Measurements from ENCODE around the gene DYNLT1.

DYNLT1 gene

DNA sequence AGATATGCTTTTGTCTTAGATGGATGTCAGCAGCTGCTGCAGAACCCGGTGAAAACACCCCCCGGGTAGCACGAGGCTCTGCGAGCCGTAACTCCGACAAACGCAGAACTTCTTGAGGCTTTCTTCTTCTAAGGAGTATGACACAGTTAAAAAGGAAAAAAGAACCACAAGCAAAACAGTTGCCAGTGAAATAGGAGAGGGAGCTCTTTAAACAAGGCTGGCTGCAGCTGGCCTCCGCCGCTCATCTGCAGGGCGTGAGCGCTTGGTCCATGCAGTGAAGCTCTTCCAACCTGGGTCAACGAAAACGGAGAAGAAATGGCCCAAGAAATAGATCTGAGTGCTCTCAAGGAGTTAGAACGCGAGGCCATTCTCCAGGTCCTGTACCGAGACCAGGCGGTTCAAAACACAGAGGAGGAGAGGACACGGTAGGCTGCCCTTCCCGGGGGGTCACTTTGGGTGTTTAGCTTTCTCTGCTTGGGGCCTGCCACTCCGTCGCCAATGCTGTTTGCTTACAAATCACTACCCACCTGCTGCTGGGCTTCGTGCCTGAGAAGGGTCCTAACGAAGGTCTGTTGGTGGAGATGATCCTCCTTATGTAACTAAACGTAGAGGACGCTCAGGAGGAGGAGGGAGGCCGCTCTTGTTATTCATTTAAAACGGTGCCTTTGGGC lies 18.5 kb upstream of the DYNLT1 start:
- H3K9me3 ChIP-seq (replicated peaks in 1 of 2; ENCODE audit: control insufficient read depth in 2 of 2, insufficient read depth in 1 of 2, low read depth in 1 of 2, low read length in 2 of 2), result no peaks in the 10 kb centered on the region
- no peak overlapping the region for H3K4ac ChIP-seq (ENCODE audit: low read length)
- H3K14ac ChIP-seq (ENCODE audit: low read length), result no peak overlapping the region
- no peak overlapping the region for H3K4me3 ChIP-seq (ENCODE audit: low read length in 2 of 2)
- no peak overlapping the region for H2BK15ac ChIP-seq (ENCODE audit: low read length)
- WGBS, 2 donors (ENCODE audit: extremely low coverage in 2 of 2, insufficient read length in 2 of 2, insufficient replicate concordance in 1 of 2), result no CpG with 5 or more reads among the region's 27 CpGs
- H2BK5ac ChIP-seq (ENCODE audit: low read length), result no peak overlapping the region
- DNase-seq (ENCODE audit: low spot score), result no peak
- H2BK120ac ChIP-seq (ENCODE audit: low read depth, low read length), result no peak overlapping the region
- H3K9ac ChIP-seq (ENCODE audit: low read depth, low read length, poor library complexity), result no peak overlapping the region
- no peak overlapping the region for H2AK5ac ChIP-seq (ENCODE audit: low read depth, low read length)
- no peak overlapping the region for H3K23ac ChIP-seq (ENCODE audit: low read depth, low read length, poor library complexity)
- no peak overlapping the region for H4K91ac ChIP-seq (ENCODE audit: low read depth, low read length, poor library complexity)
- peaks cover 0 to 67% (median 0%) of the 10 kb centered on the region in 3 experiments for H3K27me3 ChIP-seq (ENCODE audit: control insufficient read depth in 3 of 3, insufficient read depth in 3 of 3, low read depth in 1 of 3, low read length in 3 of 3)
- H2AFZ ChIP-seq (ENCODE audit: low read length), result peak overlapping the region; percentile 63
- no peak overlapping the region for H2BK12ac ChIP-seq (ENCODE audit: low read length)
- H3K27ac ChIP-seq (replicated peaks; ENCODE audit: low read length), result no peak overlapping the region
- H3K79me1 ChIP-seq (ENCODE audit: low read depth, low read length), result no peaks in the 10 kb centered on the region
- no peak overlapping the region for H3K18ac ChIP-seq (ENCODE audit: low read length)
- H3K4me2 ChIP-seq (ENCODE audit: insufficient read depth, low read length, poor library complexity, severe bottlenecking), result no peak overlapping the region
- H4K8ac ChIP-seq (ENCODE audit: low read depth, low read length), result no peak overlapping the region
- no peaks in the 10 kb centered on the region for H3K36me3 ChIP-seq (replicated peaks in 1 of 2; ENCODE audit: control insufficient read depth in 2 of 2, insufficient read depth in 2 of 2, low read length in 2 of 2)
- peaks cover 0 to 7% of the 10 kb centered on the region in 2 donors for H3K4me1 ChIP-seq (ENCODE audit: control insufficient read depth in 2 of 2, insufficient read depth in 1 of 2, low read depth in 1 of 2, low read length in 2 of 2)

DNA sequence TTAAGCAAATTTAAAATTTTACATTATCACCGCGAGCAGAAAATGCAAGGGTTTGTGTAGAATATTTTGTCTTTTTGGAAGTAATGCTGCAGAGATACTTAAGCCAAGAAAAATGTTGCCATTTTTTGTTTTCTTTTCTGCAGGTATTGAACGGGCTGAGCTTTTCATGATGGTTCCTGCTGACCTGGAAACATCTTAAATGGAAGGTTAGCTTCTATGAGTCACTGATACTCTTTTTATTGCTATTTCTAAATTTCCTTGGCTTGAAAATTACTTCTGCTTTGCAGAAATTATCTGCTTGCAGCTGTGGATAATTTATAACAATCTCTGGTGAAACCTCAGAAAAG lies 18.0 kb upstream of the DYNLT1 start:
- no peak overlapping the region for H4K91ac ChIP-seq (ENCODE audit: low read depth, low read length, poor library complexity)
- H2BK15ac ChIP-seq (ENCODE audit: low read length), result no peak overlapping the region
- no peaks in the 10 kb centered on the region for H3K79me1 ChIP-seq (ENCODE audit: low read depth, low read length)
- no peak overlapping the region for H3K4me3 ChIP-seq (ENCODE audit: low read length in 2 of 2)
- H4K8ac ChIP-seq (ENCODE audit: low read depth, low read length), result no peak overlapping the region
- no peak overlapping the region for H3K4me2 ChIP-seq (ENCODE audit: insufficient read depth, low read length, poor library complexity, severe bottlenecking)
- no CpG with 5 or more reads among the region's 3 CpGs for WGBS, 2 donors (ENCODE audit: extremely low coverage in 2 of 2, insufficient read length in 2 of 2, insufficient replicate concordance in 1 of 2)
- no peaks in the 10 kb centered on the region for H3K36me3 ChIP-seq (replicated peaks in 1 of 2; ENCODE audit: control insufficient read depth in 2 of 2, insufficient read depth in 2 of 2, low read length in 2 of 2)
- H3K23ac ChIP-seq (ENCODE audit: low read depth, low read length, poor library complexity), result no peak overlapping the region
- H3K18ac ChIP-seq (ENCODE audit: low read length), result no peak overlapping the region
- peaks cover 0 to 7% of the 10 kb centered on the region in 2 donors for H3K4me1 ChIP-seq (ENCODE audit: control insufficient read depth in 2 of 2, insufficient read depth in 1 of 2, low read depth in 1 of 2, low read length in 2 of 2)
- H3K9ac ChIP-seq (ENCODE audit: low read depth, low read length, poor library complexity), result no peak overlapping the region
- H2AK5ac ChIP-seq (ENCODE audit: low read depth, low read length), result no peak overlapping the region
- no peak overlapping the region for H3K4ac ChIP-seq (ENCODE audit: low read length)
- no peak overlapping the region for H2AFZ ChIP-seq (ENCODE audit: low read length)
- no peak for DNase-seq (ENCODE audit: low spot score)
- H3K27ac ChIP-seq (replicated peaks; ENCODE audit: low read length), result no peak overlapping the region
- H2BK12ac ChIP-seq (ENCODE audit: low read length), result no peak overlapping the region
- no peaks in the 10 kb centered on the region for H3K9me3 ChIP-seq (replicated peaks in 1 of 2; ENCODE audit: control insufficient read depth in 2 of 2, insufficient read depth in 1 of 2, low read depth in 1 of 2, low read length in 2 of 2)
- H3K27me3 ChIP-seq (ENCODE audit: control insufficient read depth in 3 of 3, insufficient read depth in 3 of 3, low read depth in 1 of 3, low read length in 3 of 3), result peaks cover 0 to 63% (median 0%) of the 10 kb centered on the region in 3 experiments
- H2BK120ac ChIP-seq (ENCODE audit: low read depth, low read length), result no peak overlapping the region
- no peak overlapping the region for H3K14ac ChIP-seq (ENCODE audit: low read length)
- H2BK5ac ChIP-seq (ENCODE audit: low read length), result no peak overlapping the region

DNA sequence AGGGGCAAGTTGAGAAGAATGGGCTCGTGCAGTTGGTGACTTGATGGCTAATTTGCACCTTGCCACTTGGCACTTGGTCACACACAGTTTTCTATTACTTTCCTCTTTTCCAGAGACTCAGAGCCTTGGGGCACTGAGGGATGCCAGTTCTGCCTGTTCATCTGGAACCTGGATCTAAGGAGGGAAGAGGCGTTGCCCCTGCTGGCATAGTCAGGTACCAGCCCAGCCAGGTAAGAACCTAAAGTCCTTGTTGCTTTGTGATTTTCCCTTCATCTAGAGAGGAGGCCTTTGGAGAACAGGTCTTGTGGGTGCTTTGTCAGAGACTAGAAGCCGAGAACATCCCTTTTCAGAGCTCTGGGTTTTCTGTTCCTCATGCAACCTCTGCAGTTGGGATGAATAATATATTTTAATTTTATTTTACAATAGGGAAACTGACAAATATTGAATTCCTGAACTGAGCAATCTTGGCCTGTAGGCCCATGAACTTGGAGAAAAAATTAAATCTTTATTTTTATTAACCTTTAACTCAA lies 16.7 kb upstream of the DYNLT1 start:
- Histone ChIP-seq H2AFZ (ENCODE audit: low read length) (no peak overlapping the region), H3K4ac (ENCODE audit: low read length) (no peak overlapping the region), H3K27ac (replicated peaks; ENCODE audit: low read length) (no peak overlapping the region), H3K4me3 (ENCODE audit: low read length in 2 of 2) (no peak overlapping the region), H2BK15ac (ENCODE audit: low read length) (no peak overlapping the region), H3K4me1 (ENCODE audit: control insufficient read depth in 2 of 2, insufficient read depth in 1 of 2, low read depth in 1 of 2, low read length in 2 of 2) (peaks cover 0 to 7% of the 10 kb centered on the region in 2 donors), H2BK120ac (ENCODE audit: low read depth, low read length) (no peak overlapping the region), H3K9me3 (replicated peaks in 1 of 2; ENCODE audit: control insufficient read depth in 2 of 2, insufficient read depth in 1 of 2, low read depth in 1 of 2, low read length in 2 of 2) (no peaks in the 10 kb centered on the region), H3K23ac (ENCODE audit: low read depth, low read length, poor library complexity) (no peak overlapping the region), H3K36me3 (replicated peaks in 1 of 2; ENCODE audit: control insufficient read depth in 2 of 2, insufficient read depth in 2 of 2, low read length in 2 of 2) (no peaks in the 10 kb centered on the region), H4K8ac (ENCODE audit: low read depth, low read length) (no peak overlapping the region), H3K18ac (ENCODE audit: low read length) (no peak overlapping the region), H2BK12ac (ENCODE audit: low read length) (no peak overlapping the region), H3K4me2 (ENCODE audit: insufficient read depth, low read length, poor library complexity, severe bottlenecking) (no peak overlapping the region), H3K9ac (ENCODE audit: low read depth, low read length, poor library complexity) (no peak overlapping the region), H3K79me1 (ENCODE audit: low read depth, low read length) (no peaks in the 10 kb centered on the region), H3K27me3 (ENCODE audit: control insufficient read depth in 3 of 3, insufficient read depth in 3 of 3, low read depth in 1 of 3, low read length in 3 of 3) (peaks cover 0 to 49% (median 0%) of the 10 kb centered on the region in 3 experiments), H2BK5ac (ENCODE audit: low read length) (no peak overlapping the region), H4K91ac (ENCODE audit: low read depth, low read length, poor library complexity) (no peak overlapping the region), H3K14ac (ENCODE audit: low read length) (no peak overlapping the region), H2AK5ac (ENCODE audit: low read depth, low read length) (no peak overlapping the region)
- WGBS, 2 donors (ENCODE audit: extremely low coverage in 2 of 2, insufficient read length in 2 of 2, insufficient replicate concordance in 1 of 2), result no CpG with 5 or more reads among the region's 3 CpGs
- DNase-seq (ENCODE audit: low spot score), result no peak

DNA sequence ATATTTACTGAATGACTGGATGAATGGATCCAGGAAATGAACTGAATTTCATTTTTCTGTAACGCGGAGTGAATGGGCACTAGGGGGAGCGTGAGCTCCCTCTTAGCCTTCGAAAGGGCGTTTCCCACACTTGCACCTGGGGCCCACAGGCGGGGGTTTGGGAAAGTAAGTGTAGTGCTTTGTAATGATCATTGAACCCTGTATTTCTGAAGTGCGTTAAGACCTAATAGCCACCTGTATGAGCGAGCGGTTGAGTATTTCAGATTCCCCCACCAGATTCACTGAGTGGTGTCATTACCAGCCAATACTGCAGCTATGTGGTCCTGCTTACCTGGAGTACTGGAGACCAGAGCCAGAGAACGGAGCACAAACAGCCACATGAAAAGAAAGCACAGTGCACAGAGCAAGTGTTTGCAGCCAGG lies 15.8 kb upstream of the DYNLT1 start:
- no CpG with 5 or more reads among the region's 10 CpGs for WGBS, 2 donors (ENCODE audit: extremely low coverage in 2 of 2, insufficient read length in 2 of 2, insufficient replicate concordance in 1 of 2)
- Histone ChIP-seq H3K4me2 (ENCODE audit: insufficient read depth, low read length, poor library complexity, severe bottlenecking) (no peak overlapping the region), H3K4me3 (ENCODE audit: low read length in 2 of 2) (no peak overlapping the region), H3K9ac (ENCODE audit: low read depth, low read length, poor library complexity) (no peak overlapping the region), H2AFZ (ENCODE audit: low read length) (no peak overlapping the region), H2BK5ac (ENCODE audit: low read length) (no peak overlapping the region), H3K36me3 (replicated peaks in 1 of 2; ENCODE audit: control insufficient read depth in 2 of 2, insufficient read depth in 2 of 2, low read length in 2 of 2) (no peaks in the 10 kb centered on the region), H3K27me3 (ENCODE audit: control insufficient read depth in 3 of 3, insufficient read depth in 3 of 3, low read depth in 1 of 3, low read length in 3 of 3) (peaks cover 0 to 47% (median 0%) of the 10 kb centered on the region in 3 experiments), H3K9me3 (replicated peaks in 1 of 2; ENCODE audit: control insufficient read depth in 2 of 2, insufficient read depth in 1 of 2, low read depth in 1 of 2, low read length in 2 of 2) (no peaks in the 10 kb centered on the region), H2BK15ac (ENCODE audit: low read length) (no peak overlapping the region), H3K23ac (ENCODE audit: low read depth, low read length, poor library complexity) (no peak overlapping the region), H2AK5ac (ENCODE audit: low read depth, low read length) (no peak overlapping the region), H3K4ac (ENCODE audit: low read length) (no peak overlapping the region), H4K8ac (ENCODE audit: low read depth, low read length) (no peak overlapping the region), H2BK12ac (ENCODE audit: low read length) (no peak overlapping the region), H3K18ac (ENCODE audit: low read length) (no peak overlapping the region), H3K79me1 (ENCODE audit: low read depth, low read length) (no peaks in the 10 kb centered on the region), H2BK120ac (ENCODE audit: low read depth, low read length) (no peak overlapping the region), H4K91ac (ENCODE audit: low read depth, low read length, poor library complexity) (no peak overlapping the region), H3K14ac (ENCODE audit: low read length) (no peak overlapping the region), H3K4me1 (ENCODE audit: control insufficient read depth in 2 of 2, insufficient read depth in 1 of 2, low read depth in 1 of 2, low read length in 2 of 2) (peaks cover 0 to 7% of the 10 kb centered on the region in 2 donors), H3K27ac (replicated peaks; ENCODE audit: low read length) (no peak overlapping the region)
- no peak for DNase-seq (ENCODE audit: low spot score)
